Head of caudate nucleus (tissue), 42 donors: ENCODE measurements around the gene HOMER1.
"Not testable (repeated sequence)": the region's sequence is repeated elsewhere in the genome, so short reads cannot be mapped to it uniquely, and the experiment has no call there.

ENCODE experiments used
- DNase-seq, 42 donors: peaks; one replicate each; pipeline versions ENCODE4 v3.0.0 to v3.0.0-alpha.2; 2020 to 2021; ENCODE audit warnings: mixed read lengths in 7 of 42
- intact Hi-C: fragments of 100-400 bp; cut with DNase I; formaldehyde crosslinking; loops from one replicate; pipeline ENCODE4 v1.15.0; 2022

The HOMER1 gene

GRCh38 chr5:79456400-79456799, 57.5 kb downstream of the HOMER1 start:
- intact Hi-C loops, result loop anchor here (10.0 kb wide), 1 partner anchor 432 kb away; no protein-coding TSS in a partner anchor
- DNase-seq, result no peak

- intact Hi-C loops, result loop anchor here (10.0 kb wide), 1 partner anchor 429 kb away; no protein-coding TSS in a partner anchor
- DNase-seq, result no peak
These were observed 59.9 kb downstream of the HOMER1 start for GRCh38 chr5:79454043-79454442.

- DNase-seq, result no peak
- intact Hi-C loops, result no loop called here
These were observed 65.6 kb downstream of the HOMER1 start for GRCh38 chr5:79448336-79448735.

- DNase-seq, result no peak
- intact Hi-C loops, result no loop called here
These were observed 77.1 kb downstream of the HOMER1 start for GRCh38 chr5:79436821-79437220.

- no peak for DNase-seq
- intact Hi-C loops, result no loop called here
These were observed 77.7 kb downstream of the HOMER1 start for GRCh38 chr5:79436224-79436623.

GRCh38 chr5:79430196-79430595, 83.7 kb downstream of the HOMER1 start:
- DNase-seq, result no peak

GRCh38 chr5:79423296-79423695, 90.6 kb downstream of the HOMER1 start:
- DNase-seq, result no peak
- intact Hi-C loops, result no loop called here

More at GRCh38 chr5:79430196-79430595, 83.7 kb downstream of the HOMER1 start:
- intact Hi-C loops, result no loop called here

- no peak for DNase-seq
- intact Hi-C loops, result no loop called here
These were observed 93.7 kb downstream of the HOMER1 start for GRCh38 chr5:79420248-79420647.

GRCh38 chr5:79418276-79418675, 95.7 kb downstream of the HOMER1 start:
- no peak for DNase-seq
- intact Hi-C loops, result no loop called here

- no peak for DNase-seq
- intact Hi-C loops, result no loop called here
These were observed 96.4 kb downstream of the HOMER1 start for GRCh38 chr5:79417495-79417894.

- peak in 3 of 42 donors; percentile 5 to 13 (median 13) for DNase-seq
- intact Hi-C loops, result no loop called here
These were observed 97.4 kb downstream of the HOMER1 start for GRCh38 chr5:79416499-79416898.

- DNase-seq, result no peak
- intact Hi-C loops, result no loop called here
These were observed 100.8 kb downstream of the HOMER1 start for GRCh38 chr5:79413112-79413511.

GRCh38 chr5:79408028-79408427, 105.9 kb downstream of the HOMER1 start:
- intact Hi-C loops, result no loop called here
- no peak for DNase-seq

GRCh38 chr5:79407591-79407990, 106.3 kb downstream of the HOMER1 start:
- no peak for DNase-seq
- intact Hi-C loops, result no loop called here

GRCh38 chr5:79401216-79401615, 112.7 kb downstream of the HOMER1 start:
- intact Hi-C loops, result no loop called here
- no peak for DNase-seq

- DNase-seq, result no peak
These were observed 114.9 kb downstream of the HOMER1 start for GRCh38 chr5:79399046-79399445.

GRCh38 chr5:79397080-79397479, 116.9 kb downstream of the HOMER1 start:
- no peak for DNase-seq
- intact Hi-C loops, result no loop called here

More at GRCh38 chr5:79399046-79399445, 114.9 kb downstream of the HOMER1 start:
- intact Hi-C loops, result no loop called here

- intact Hi-C loops, result no loop called here
These were observed 117.7 kb downstream of the HOMER1 start for GRCh38 chr5:79396265-79396664.

GRCh38 chr5:79395296-79395695, 118.6 kb downstream of the HOMER1 start:
- no peak for DNase-seq
- intact Hi-C loops, result no loop called here

More at GRCh38 chr5:79396265-79396664, 117.7 kb downstream of the HOMER1 start:
- peak in 11 of 42 donors; percentile 7 to 56 (median 26) for DNase-seq

GRCh38 chr5:79392776-79393175, 121.2 kb downstream of the HOMER1 start:
- no peak for DNase-seq
- intact Hi-C loops, result no loop called here

- DNase-seq, result no peak
- intact Hi-C loops, result no loop called here
These were observed 127.3 kb downstream of the HOMER1 start for GRCh38 chr5:79386679-79387078.

- DNase-seq, intact Hi-C loops: not testable (repeated sequence)
These were observed 128.8 kb downstream of the HOMER1 start for GRCh38 chr5:79385126-79385525.
